ENCODE measurements around the gene RPTOR. TPM values are rescaled to one million over a fixed set of nuclear protein-coding genes. Genes with fewer than 3 reads are reported as not detected.

RPTOR gene
- 59.9 and 62.4 TPM in 2 replicates for total RNA-seq

GRCh38 chr17:80544655-80545498, at the start of gene RPTOR:
Gene RPTOR, plus strand, starts transcription at chr17:80544838. Its CDS starts 792 bp downstream, at chr17:80545630.
- Mint-ChIP-seq H3K4me3 (ENCODE audit: low read depth) (peak within 1 kb of the TSS; percentile 93), H3K36me3 (ENCODE audit: low read depth) (peaks cover 7% of the 10 kb centered on the region), H3K9me3 (no peaks in the 10 kb centered on the region), H3K4me1 (ENCODE audit: low read depth) (peaks cover 25% of the 10 kb centered on the region), H3K27ac (peak within 1 kb of the TSS; percentile 94), H3K27me3 (ENCODE audit: low read depth) (no peaks in the 10 kb centered on the region)
- peak; percentile 86 for DNase-seq (ENCODE audit: low spot score)
- intact Hi-C loops (cut with micrococcal nuclease) = loop anchor here (10.0 kb wide), 1 partner anchor 130 kb away; the partner anchor contains the start of gene ENDOV

- Mint-ChIP-seq H3K36me3 (ENCODE audit: low read depth) (no peaks in the 10 kb centered on the region), H3K27me3 (ENCODE audit: low read depth) (peaks cover 8% of the 10 kb centered on the region), H3K9me3 (no peaks in the 10 kb centered on the region), H3K27ac (no peak overlapping the region), H3K4me1 (ENCODE audit: low read depth) (peaks cover 7% of the 10 kb centered on the region), H3K4me3 (ENCODE audit: low read depth) (no peak overlapping the region)
- intact Hi-C loops (cut with micrococcal nuclease) = no loop called here
- no peak for DNase-seq (ENCODE audit: low spot score)
Observed at GRCh38 chr17:80497726-80498241, 46.9 kb upstream of the RPTOR start.

- no peak overlapping the region for H3K27ac Mint-ChIP-seq
- intact Hi-C loops (cut with micrococcal nuclease) = no loop called here
- DNase-seq (ENCODE audit: low spot score) = no peak
- no peaks in the 10 kb centered on the region for H3K9me3 Mint-ChIP-seq
- peaks cover 8% of the 10 kb centered on the region for H3K27me3 Mint-ChIP-seq (ENCODE audit: low read depth)
- H3K36me3 Mint-ChIP-seq (ENCODE audit: low read depth) = no peaks in the 10 kb centered on the region
- H3K4me1 Mint-ChIP-seq (ENCODE audit: low read depth) = peaks cover 7% of the 10 kb centered on the region
- H3K4me3 Mint-ChIP-seq (ENCODE audit: low read depth) = no peak overlapping the region
Observed at GRCh38 chr17:80498242-80498919, 46.3 kb upstream of the RPTOR start.

- no peak for DNase-seq (ENCODE audit: low spot score)
- peaks cover 8% of the 10 kb centered on the region for H3K27me3 Mint-ChIP-seq (ENCODE audit: low read depth)
- intact Hi-C loops (cut with micrococcal nuclease) = no loop called here
- no peak overlapping the region for H3K4me3 Mint-ChIP-seq (ENCODE audit: low read depth)
- no peaks in the 10 kb centered on the region for H3K9me3 Mint-ChIP-seq
- peaks cover 7% of the 10 kb centered on the region for H3K4me1 Mint-ChIP-seq (ENCODE audit: low read depth)
- H3K27ac Mint-ChIP-seq = no peak overlapping the region
- no peaks in the 10 kb centered on the region for H3K36me3 Mint-ChIP-seq (ENCODE audit: low read depth)
Observed at GRCh38 chr17:80498920-80499410, 45.7 kb upstream of the RPTOR start.

- peaks cover 7% of the 10 kb centered on the region for H3K4me1 Mint-ChIP-seq (ENCODE audit: low read depth)
- no peak overlapping the region for H3K27ac Mint-ChIP-seq
- no peaks in the 10 kb centered on the region for H3K9me3 Mint-ChIP-seq
- H3K27me3 Mint-ChIP-seq (ENCODE audit: low read depth) = peaks cover 12% of the 10 kb centered on the region
- no peak overlapping the region for H3K4me3 Mint-ChIP-seq (ENCODE audit: low read depth)
- no peaks in the 10 kb centered on the region for H3K36me3 Mint-ChIP-seq (ENCODE audit: low read depth)
- intact Hi-C loops (cut with micrococcal nuclease) = no loop called here
- DNase-seq (ENCODE audit: low spot score) = no peak
Observed at GRCh38 chr17:80499560-80499959, 45.1 kb upstream of the RPTOR start.

GRCh38 chr17:80499961-80500665, 44.5 kb upstream of the RPTOR start:
- intact Hi-C loops (cut with micrococcal nuclease) = no loop called here
- Mint-ChIP-seq H3K27me3 (ENCODE audit: low read depth) (peaks cover 14% of the 10 kb centered on the region), H3K4me3 (ENCODE audit: low read depth) (no peak overlapping the region), H3K4me1 (ENCODE audit: low read depth) (peaks cover 7% of the 10 kb centered on the region), H3K9me3 (no peaks in the 10 kb centered on the region), H3K36me3 (ENCODE audit: low read depth) (no peaks in the 10 kb centered on the region), H3K27ac (no peak overlapping the region)
- no peak for DNase-seq (ENCODE audit: low spot score)

GRCh38 chr17:80501741-80502577, 42.7 kb upstream of the RPTOR start:
- intact Hi-C loops (cut with micrococcal nuclease) = no loop called here
- no peak overlapping the region for H3K27ac Mint-ChIP-seq
- H3K9me3 Mint-ChIP-seq = no peaks in the 10 kb centered on the region
- DNase-seq (ENCODE audit: low spot score) = no peak
- peaks cover 7% of the 10 kb centered on the region for H3K4me1 Mint-ChIP-seq (ENCODE audit: low read depth)
- H3K4me3 Mint-ChIP-seq (ENCODE audit: low read depth) = no peak overlapping the region
- peaks cover 9% of the 10 kb centered on the region for H3K27me3 Mint-ChIP-seq (ENCODE audit: low read depth)
- H3K36me3 Mint-ChIP-seq (ENCODE audit: low read depth) = no peaks in the 10 kb centered on the region

DNA sequence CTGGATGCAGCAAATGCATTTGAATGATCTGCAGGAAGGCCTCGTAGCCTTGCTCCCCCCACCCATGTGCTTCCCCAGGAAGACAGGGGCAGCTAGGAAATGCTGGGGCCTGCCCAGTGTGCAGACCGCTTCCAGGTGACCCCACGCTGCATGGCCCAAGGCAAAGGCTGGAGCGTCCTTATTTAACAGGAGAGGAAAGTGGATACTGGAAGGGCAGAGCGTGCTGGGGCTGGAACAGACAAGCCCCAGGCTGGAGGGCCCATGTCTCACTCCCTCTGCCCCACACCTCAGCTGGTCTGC, 42.1 kb upstream of the RPTOR start:
- Mint-ChIP-seq H3K27me3 (ENCODE audit: low read depth) (peaks cover 9% of the 10 kb centered on the region), H3K27ac (no peak overlapping the region)
- intact Hi-C loops (cut with micrococcal nuclease) = no loop called here

DNA sequence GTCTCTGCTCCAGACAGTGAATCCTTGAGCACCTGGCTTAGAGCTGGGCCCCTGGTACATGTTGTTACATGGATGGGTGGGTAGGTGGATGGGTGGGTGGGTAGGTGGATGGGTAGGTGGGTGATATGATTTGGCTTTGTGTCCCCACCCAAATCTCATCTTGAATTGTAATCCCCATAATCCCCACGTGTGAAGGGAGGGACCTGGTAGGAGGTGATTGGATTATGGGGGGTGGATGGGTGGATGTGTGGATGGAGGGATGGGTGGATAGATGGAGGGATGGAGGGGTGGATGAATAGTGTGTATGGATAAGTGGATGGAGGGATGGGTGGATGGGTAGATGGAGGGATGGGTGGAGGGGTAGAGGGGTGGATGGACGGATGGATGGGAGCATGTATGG, 41.6 kb upstream of the RPTOR start:
- no peak overlapping the region for H3K4me3 Mint-ChIP-seq (ENCODE audit: low read depth)
- intact Hi-C loops (cut with micrococcal nuclease) = no loop called here

More for the DNA sequence above, 42.1 kb upstream of the RPTOR start:
- peaks cover 3% of the 10 kb centered on the region for H3K4me1 Mint-ChIP-seq (ENCODE audit: low read depth)
- no peak for DNase-seq (ENCODE audit: low spot score)
- no peaks in the 10 kb centered on the region for H3K36me3 Mint-ChIP-seq (ENCODE audit: low read depth)
- H3K9me3 Mint-ChIP-seq = no peaks in the 10 kb centered on the region
- no peak overlapping the region for H3K4me3 Mint-ChIP-seq (ENCODE audit: low read depth)

DNA sequence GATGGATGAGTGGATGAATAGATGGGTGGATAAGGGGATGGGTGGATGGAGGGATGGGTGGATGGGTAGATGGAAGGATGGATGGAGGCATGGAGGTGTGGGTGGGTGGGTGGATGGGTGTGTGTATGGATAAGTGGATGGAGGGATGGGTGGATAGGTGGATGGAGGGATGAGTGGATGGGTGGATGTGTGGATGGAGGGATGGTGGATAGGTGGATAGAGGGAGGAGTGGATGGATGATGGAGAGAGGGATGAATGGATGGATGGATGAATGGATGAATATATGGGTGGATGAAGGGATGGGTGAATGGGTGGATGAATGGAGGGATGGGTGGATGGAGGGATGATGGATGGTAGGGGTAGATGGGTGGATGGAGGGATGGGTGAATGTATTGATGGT, 40.7 kb upstream of the RPTOR start:
- no peak overlapping the region for H3K27ac Mint-ChIP-seq
- H3K9me3 Mint-ChIP-seq = no peaks in the 10 kb centered on the region
- no peak for DNase-seq (ENCODE audit: low spot score)
- no peak overlapping the region for H3K4me3 Mint-ChIP-seq (ENCODE audit: low read depth)
- no peaks in the 10 kb centered on the region for H3K4me1 Mint-ChIP-seq (ENCODE audit: low read depth)
- H3K27me3 Mint-ChIP-seq (ENCODE audit: low read depth) = peaks cover 9% of the 10 kb centered on the region
- intact Hi-C loops (cut with micrococcal nuclease) = no loop called here
- H3K36me3 Mint-ChIP-seq (ENCODE audit: low read depth) = no peaks in the 10 kb centered on the region

More for the DNA sequence above, 41.6 kb upstream of the RPTOR start:
- Mint-ChIP-seq H3K36me3 (ENCODE audit: low read depth) (no peaks in the 10 kb centered on the region), H3K9me3 (no peaks in the 10 kb centered on the region), H3K27me3 (ENCODE audit: low read depth) (peaks cover 9% of the 10 kb centered on the region), H3K4me1 (ENCODE audit: low read depth) (no peaks in the 10 kb centered on the region), H3K27ac (no peak overlapping the region)
- DNase-seq (ENCODE audit: low spot score) = no peak

DNA sequence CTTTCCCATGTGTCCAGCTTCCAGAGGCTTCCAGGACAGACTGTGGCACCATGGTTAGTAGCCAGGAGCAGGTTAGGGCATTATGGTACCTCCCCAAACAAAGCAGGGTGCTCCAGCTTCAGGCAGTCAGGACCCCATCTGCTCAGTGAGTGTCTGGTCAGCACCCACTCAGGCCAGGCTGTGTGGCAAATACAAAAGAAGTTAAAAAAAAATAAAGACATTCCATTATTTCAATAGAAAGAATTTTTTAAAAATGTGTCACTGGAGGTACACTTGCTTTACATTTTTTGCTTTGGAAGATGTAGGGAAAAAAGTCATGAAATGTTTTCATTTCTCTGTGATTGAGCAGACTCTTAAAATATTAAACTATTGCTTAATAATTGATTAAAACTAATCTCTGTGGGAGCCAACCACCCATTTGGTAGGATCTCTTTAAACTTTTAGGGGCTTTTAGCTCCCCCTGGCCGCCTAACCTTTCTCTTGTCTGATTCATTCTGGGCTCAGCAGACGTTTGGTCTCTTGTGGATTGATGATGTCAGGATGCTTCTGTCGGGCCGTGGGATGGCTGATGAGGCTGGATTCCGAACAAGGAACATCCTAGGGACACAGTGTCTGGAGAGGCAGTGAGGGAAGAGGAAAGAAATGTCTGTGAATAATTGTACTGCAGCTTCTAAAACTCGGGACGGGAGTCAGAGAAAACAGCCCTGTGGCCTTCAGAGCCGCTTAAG, 39.8 kb upstream of the RPTOR start:
- H3K4me3 Mint-ChIP-seq (ENCODE audit: low read depth) = no peak overlapping the region
- H3K27me3 Mint-ChIP-seq (ENCODE audit: low read depth) = peaks cover 6% of the 10 kb centered on the region
- H3K27ac Mint-ChIP-seq = no peak overlapping the region
- DNase-seq (ENCODE audit: low spot score) = no peak
- H3K4me1 Mint-ChIP-seq (ENCODE audit: low read depth) = no peaks in the 10 kb centered on the region
- intact Hi-C loops (cut with micrococcal nuclease) = no loop called here
- H3K36me3 Mint-ChIP-seq (ENCODE audit: low read depth) = no peaks in the 10 kb centered on the region
- H3K9me3 Mint-ChIP-seq = no peaks in the 10 kb centered on the region
